Non-pigmented ciliary epithelial cell (primary cell): ENCODE data around the gene MEIOB.
"Not testable (repeated sequence)": the region's sequence is repeated elsewhere in the genome, so short reads cannot be mapped to it uniquely, and the experiment has no call there.

Experiments
- DNase-seq: peaks from one replicate; pipeline ENCODE4 v3.0.0-alpha.2; 2010; ENCODE audit warnings: low read depth

The MEIOB gene

GRCh38 chr16:1871974-1872635 is at the start of gene MEIOB:
MEIOB (minus strand) TSS chr16:1872164; CDS start chr16:1868175, 3,989 bp downstream.
- no peak for DNase-seq

GRCh38 chr16:1920727-1921171 is 48.8 kb upstream of the MEIOB start:
- DNase-seq = no peak

- DNase-seq = not testable (repeated sequence)
Measured at GRCh38 chr16:1920122-1920521, 48.2 kb upstream of the MEIOB start.

DNA sequence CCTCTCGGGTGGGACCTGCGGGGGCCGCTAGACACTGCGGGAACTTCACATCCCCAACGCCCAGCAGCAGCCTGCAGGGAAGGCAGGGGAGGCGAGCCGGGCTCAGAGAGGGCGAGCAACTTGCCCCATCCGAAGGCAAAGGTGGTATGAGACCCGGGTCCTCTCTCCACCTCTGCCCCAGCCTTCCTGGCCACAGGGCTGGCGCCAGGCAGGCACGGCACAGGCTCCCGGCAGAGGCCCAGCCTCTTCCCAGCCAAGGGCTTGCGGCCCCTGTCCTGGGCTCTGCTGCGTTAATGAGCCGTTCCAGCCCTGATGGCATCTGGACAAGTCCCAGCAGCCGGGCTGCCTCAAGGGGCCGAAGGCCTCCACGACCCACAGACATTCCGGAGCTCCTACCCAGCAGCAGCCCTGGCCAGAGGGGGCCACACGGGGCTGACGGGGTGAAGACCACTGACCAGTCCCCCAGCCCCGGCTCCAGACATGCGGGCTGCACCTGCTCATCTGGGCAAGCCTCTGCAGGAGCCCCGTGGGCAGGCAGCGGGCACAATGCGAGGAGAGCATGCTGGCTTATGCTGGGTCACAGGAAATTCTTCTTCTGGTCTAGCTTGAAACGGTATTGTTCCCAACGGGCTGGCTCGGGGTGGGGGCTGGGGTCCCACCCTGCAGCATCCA is 47.5 kb upstream of the MEIOB start:
- no peak for DNase-seq

GRCh38 chr16:1918351-1919326 is 46.7 kb upstream of the MEIOB start, which contains the start of gene HS3ST6:
HS3ST6 (minus strand) TSS chr16:1918415; CDS start chr16:1918323, 92 bp downstream.
- no peak for DNase-seq

DNA sequence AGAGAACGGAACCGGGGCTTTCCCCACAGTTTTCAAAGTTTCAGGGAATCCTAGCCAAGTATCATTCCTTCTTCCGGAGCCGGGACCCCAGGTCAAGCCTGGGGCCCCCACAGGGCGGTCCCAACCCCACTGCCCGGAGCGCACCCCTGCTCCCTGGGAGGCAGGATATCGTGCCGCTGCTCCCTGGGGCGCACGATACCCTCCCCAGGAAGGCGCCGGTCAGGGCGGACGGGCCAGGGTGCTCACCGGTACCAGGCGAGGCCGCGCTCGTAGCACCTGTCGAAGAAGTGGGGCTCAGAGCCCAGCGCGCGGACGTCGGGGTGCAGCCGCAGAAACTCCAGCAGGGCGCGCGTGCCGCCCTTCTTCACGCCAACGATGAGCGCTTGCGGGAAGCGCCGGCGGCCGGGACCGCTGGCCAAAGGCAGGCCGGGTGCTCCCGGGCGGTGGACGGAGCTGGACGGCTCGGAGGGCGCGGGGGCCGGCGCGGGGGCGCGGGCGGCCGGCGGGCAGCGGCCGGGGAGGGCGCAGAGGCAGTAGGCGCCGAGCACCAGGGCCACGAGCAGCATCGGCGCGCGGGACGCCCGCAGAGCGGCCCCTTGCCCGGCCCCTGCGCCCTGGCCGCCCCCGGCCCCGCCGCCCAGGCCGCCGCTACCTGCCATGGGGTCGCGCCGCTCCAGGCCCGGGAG is 45.8 kb upstream of the MEIOB start:
- no peak for DNase-seq

GRCh38 chr16:1917056-1917664 is 45.2 kb upstream of the MEIOB start:
- no peak for DNase-seq

DNA sequence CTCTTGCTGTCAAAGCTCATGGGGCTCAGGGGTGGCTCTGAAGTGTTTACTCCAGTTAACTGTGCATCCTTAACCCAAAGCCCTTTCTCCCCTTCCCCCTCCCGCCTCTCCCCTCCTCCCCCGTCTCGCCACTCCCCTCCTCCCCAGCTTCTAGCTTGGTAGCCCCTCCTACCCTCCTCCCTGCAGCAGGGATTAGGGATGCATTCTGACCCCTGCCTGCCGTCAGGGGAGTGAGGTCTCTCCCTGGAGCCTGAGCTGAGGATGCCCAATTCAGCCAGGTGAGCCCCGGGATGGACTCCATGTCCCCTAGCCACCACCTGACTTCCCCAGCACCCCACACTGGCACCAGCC is 44.7 kb upstream of the MEIOB start:
- DNase-seq = no peak

GRCh38 chr16:1915732-1916639 is 44.0 kb upstream of the MEIOB start:
- DNase-seq = no peak

GRCh38 chr16:1914988-1915387 is 43.0 kb upstream of the MEIOB start:
- no peak for DNase-seq

GRCh38 chr16:1914084-1914608 is 42.2 kb upstream of the MEIOB start:
- DNase-seq = no peak

- no peak for DNase-seq
Measured at GRCh38 chr16:1913327-1914083, 41.5 kb upstream of the MEIOB start.

DNA sequence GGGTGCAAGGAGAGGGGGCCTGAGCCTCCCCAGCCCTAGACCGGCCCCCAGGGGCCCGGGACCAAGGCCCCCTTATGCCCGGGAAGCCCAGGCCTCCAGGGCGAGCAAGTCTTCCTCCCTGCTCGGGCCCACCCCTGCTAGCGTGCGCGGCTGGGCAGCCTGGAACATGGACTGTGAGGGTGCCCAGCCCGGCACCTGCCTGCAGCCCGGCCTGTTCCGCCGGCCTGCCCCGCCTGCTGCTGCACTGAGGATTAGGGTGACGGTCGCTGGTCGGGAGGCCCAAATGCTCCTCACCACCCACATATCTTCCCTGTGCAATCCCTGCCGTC is 40.2 kb upstream of the MEIOB start:
- no peak for DNase-seq

DNA sequence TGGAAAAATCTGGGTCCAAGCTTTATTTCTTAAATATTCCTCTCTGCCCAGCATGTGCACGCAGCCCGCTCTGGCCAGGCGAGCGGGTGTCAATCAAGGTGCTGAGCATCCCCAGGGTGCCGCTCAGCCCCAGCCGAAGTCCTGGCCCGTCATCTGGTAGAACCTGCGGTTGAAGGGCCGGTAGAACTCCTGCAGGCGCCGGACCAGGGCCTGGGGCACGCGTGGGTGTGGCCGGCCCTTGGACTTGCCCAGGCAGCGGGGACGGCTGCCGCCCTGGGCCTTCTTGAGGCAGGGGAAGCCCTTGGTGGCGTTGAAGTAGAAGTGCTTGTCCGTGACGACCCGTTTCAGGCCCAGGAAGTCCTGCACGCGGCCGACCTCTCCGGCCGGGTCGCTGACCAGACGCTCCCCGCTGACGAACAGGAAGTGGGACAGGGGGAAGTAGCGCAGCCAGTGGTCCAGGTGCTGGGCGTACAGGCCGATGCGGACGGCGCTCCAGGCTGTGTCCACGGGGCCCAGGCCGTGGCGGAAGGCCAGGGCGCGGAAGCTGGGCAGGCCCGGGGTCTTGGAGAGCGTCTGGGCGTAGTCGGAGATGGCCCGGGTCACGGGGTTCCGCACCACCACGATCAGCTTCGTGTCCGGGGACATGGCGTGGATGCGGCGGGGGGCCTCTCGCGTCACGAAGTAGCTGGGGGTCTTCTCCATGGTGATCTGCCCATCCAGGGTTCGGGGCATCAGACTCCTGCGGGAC is 39.7 kb upstream of the MEIOB start:
- DNase-seq = no peak

DNA sequence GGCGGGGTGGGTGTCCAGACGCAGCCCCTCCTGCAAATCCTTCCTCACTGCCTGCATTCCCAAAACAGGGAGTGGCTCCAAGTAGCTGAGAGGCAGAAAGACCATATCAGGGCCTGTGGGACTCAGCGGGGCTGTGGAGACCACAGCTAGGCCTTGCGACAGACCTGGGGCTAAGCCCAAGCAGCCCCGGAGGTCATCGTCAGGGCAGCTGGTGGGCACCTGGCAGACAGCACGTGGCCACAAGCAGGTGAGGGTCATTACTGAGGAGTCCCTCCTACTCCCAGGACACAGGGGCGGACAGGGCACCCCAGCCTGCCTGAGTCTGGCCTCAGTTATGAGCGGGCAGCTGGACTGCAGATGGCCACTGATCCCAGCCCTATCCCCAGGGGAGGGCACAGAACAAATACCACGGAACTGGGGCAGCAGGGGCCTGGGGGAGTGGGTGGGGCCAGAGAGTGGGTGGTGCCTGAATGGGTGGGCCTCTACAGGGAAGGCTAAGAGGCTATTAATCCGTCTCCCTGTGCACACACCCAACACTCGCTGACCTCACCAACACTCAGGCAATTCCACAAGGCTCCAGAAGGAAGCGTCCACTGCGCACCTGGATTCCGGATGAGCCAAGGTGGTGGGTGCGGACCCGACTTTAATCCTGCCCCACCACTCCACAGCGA is 37.7 kb upstream of the MEIOB start:
- DNase-seq = no peak

DNA sequence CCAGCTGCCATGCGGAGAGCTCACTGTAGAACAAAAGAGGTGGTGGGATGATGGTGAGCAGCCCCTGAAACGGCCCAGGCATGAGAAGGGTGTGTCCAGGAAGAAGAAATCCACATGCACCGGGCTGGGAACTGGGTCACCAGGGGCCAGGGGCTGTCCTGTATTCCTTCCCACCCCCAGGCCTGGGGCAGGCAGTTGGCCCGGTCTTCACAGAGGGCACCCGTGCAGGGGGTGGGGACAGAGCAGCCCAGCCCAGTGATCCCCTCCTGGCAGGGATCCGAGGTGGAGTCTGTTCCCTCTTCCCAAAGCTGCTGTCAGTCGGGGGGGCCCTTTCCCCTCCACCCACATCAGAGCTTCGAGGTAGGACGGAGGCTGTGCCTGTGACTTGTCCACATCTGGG is 37.0 kb upstream of the MEIOB start:
- no peak for DNase-seq

DNA sequence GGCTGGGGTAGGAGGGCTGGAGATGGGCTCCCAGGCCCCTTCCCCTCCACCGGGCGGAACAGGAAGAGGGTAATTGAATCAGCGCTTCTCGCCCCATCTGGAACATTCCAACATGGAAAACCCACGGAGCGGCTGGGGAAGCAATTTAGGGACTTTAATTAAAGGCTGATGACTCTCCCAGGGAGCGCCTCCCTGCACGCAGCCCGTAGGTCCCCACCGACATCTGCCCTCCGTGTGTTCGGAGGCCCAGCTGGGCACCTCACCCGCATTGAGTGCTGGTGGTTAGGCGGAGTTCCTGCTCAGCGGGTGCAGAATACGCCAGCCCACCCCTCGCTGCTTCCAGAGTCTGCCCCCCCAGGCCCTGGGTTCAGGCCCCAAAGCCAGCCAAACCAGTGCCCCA is 36.2 kb upstream of the MEIOB start:
- no peak for DNase-seq

GRCh38 chr16:1907226-1907860 is 35.4 kb upstream of the MEIOB start:
- DNase-seq = no peak
